ENCODE measurements around the gene AGK.

DNA sequence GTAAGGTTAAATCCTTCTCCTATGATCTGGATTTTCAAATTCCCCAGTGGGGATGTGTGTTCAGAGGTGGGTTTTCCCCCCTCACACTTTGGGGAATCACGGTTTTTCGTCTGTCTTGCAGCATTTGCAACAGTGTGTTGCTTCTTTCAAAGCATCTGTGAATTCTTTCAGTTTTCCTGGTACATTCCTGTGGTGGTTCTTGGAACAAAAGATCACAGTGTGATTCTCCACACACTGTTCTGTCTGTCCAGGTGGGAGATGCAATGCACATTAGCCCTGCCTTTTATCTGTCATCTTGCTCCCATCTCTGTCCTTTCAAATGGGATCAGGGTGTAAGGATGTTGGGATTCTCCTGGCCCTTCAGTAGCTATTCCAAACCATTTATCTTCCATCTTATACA, 11.8 kb downstream of the AGK start:
- TF ChIP-seq, protein P1, sequence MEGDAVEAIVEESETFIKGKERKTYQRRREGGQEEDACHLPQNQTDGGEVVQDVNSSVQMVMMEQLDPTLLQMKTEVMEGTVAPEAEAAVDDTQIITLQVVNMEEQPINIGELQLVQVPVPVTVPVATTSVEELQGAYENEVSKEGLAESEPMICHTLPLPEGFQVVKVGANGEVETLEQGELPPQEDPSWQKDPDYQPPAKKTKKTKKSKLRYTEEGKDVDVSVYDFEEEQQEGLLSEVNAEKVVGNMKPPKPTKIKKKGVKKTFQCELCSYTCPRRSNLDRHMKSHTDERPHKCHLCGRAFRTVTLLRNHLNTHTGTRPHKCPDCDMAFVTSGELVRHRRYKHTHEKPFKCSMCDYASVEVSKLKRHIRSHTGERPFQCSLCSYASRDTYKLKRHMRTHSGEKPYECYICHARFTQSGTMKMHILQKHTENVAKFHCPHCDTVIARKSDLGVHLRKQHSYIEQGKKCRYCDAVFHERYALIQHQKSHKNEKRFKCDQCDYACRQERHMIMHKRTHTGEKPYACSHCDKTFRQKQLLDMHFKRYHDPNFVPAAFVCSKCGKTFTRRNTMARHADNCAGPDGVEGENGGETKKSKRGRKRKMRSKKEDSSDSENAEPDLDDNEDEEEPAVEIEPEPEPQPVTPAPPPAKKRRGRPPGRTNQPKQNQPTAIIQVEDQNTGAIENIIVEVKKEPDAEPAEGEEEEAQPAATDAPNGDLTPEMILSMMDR (IDR thresholded peaks at IDR 0.05): no peak
- no peak for TF ChIP-seq POLR2A (IDR thresholded peaks at IDR 0.05)

All from uterus (tissue), 2 donors.